ENCODE measurements around the gene CLCN4.

Gene CLCN4

GRCh38 chrX:10156199-10157031 is at the start of gene CLCN4:
Gene CLCN4, plus strand, starts transcription at chrX:10156975. Its CDS starts 28,058 bp downstream, at chrX:10185033.
- Histone ChIP-seq H3K4me2 (ENCODE audit: low read depth, low read length, poor library complexity, severe bottlenecking) (no peak within 1 kb of the TSS), H4K20me1 (ENCODE audit: insufficient read depth, low read length, poor library complexity, severe bottlenecking) (no peaks in the 10 kb centered on the region), H3K9ac (ENCODE audit: low read depth, low read length, poor library complexity, severe bottlenecking) (no peak within 1 kb of the TSS), H3K9me2 (replicated peaks; ENCODE audit: low read depth, low read length) (no peaks in the 10 kb centered on the region), H3K79me2 (ENCODE audit: insufficient read depth, low read length) (no peaks in the 10 kb centered on the region), H3K27me3 (ENCODE audit: insufficient read depth, low read length, poor library complexity, severe bottlenecking) (no peaks in the 10 kb centered on the region), H3K4me3 (ENCODE audit: low read length, poor library complexity, severe bottlenecking) (no peak within 1 kb of the TSS), H3K4me1 (ENCODE audit: insufficient read depth, low read length, poor library complexity, severe bottlenecking) (no peaks in the 10 kb centered on the region), H3K36me3 (ENCODE audit: insufficient read depth, low read length) (no peaks in the 10 kb centered on the region), H3K9me3 (ENCODE audit: insufficient read depth, low read depth, low read length) (no peaks in the 10 kb centered on the region), H2AFZ (ENCODE audit: low read length) (no peak within 1 kb of the TSS), H3F3A (ENCODE audit: low read depth) (no peaks in the 10 kb centered on the region)
- no peak for TF ChIP-seq CTCF (conservative IDR thresholded peaks at IDR 0.05; ENCODE audit: low read length)
- no peak for TF ChIP-seq EZH2phosphoT487 (IDR thresholded peaks at IDR 0.05; ENCODE audit: borderline replicate concordance)

- no peaks in the 10 kb centered on the region for H3F3A ChIP-seq (ENCODE audit: low read depth)
- TF ChIP-seq EZH2phosphoT487 (IDR thresholded peaks at IDR 0.05; ENCODE audit: borderline replicate concordance) (no peak), CTCF (conservative IDR thresholded peaks at IDR 0.05; ENCODE audit: low read length) (no peak)
- H3K4me1 ChIP-seq (ENCODE audit: insufficient read depth, low read length, poor library complexity, severe bottlenecking) = no peaks in the 10 kb centered on the region
- H3K79me2 ChIP-seq (ENCODE audit: insufficient read depth, low read length) = no peaks in the 10 kb centered on the region
- no peaks in the 10 kb centered on the region for H4K20me1 ChIP-seq (ENCODE audit: insufficient read depth, low read length, poor library complexity, severe bottlenecking)
- no peak overlapping the region for H3K4me3 ChIP-seq (ENCODE audit: low read length, poor library complexity, severe bottlenecking)
- no peaks in the 10 kb centered on the region for H3K9me2 ChIP-seq (replicated peaks; ENCODE audit: low read depth, low read length)
- no peaks in the 10 kb centered on the region for H3K27me3 ChIP-seq (ENCODE audit: insufficient read depth, low read length, poor library complexity, severe bottlenecking)
- no peaks in the 10 kb centered on the region for H3K9me3 ChIP-seq (ENCODE audit: insufficient read depth, low read depth, low read length)
- H3K4me2 ChIP-seq (ENCODE audit: low read depth, low read length, poor library complexity, severe bottlenecking) = no peak overlapping the region
- no peak overlapping the region for H2AFZ ChIP-seq (ENCODE audit: low read length)
- H3K9ac ChIP-seq (ENCODE audit: low read depth, low read length, poor library complexity, severe bottlenecking) = no peak overlapping the region
- no peaks in the 10 kb centered on the region for H3K36me3 ChIP-seq (ENCODE audit: insufficient read depth, low read length)
Measured at GRCh38 chrX:10107483-10107882, 49.3 kb upstream of the CLCN4 start.

GRCh38 chrX:10108288-10108687 is 48.5 kb upstream of the CLCN4 start:
- TF ChIP-seq EZH2phosphoT487 (IDR thresholded peaks at IDR 0.05; ENCODE audit: borderline replicate concordance) (no peak), CTCF (conservative IDR thresholded peaks at IDR 0.05; ENCODE audit: low read length) (no peak)
- Histone ChIP-seq H3K27me3 (ENCODE audit: insufficient read depth, low read length, poor library complexity, severe bottlenecking) (no peaks in the 10 kb centered on the region), H3K4me1 (ENCODE audit: insufficient read depth, low read length, poor library complexity, severe bottlenecking) (no peaks in the 10 kb centered on the region), H2AFZ (ENCODE audit: low read length) (no peak overlapping the region), H3K9me2 (replicated peaks; ENCODE audit: low read depth, low read length) (no peaks in the 10 kb centered on the region), H3K9ac (ENCODE audit: low read depth, low read length, poor library complexity, severe bottlenecking) (no peak overlapping the region), H3K4me2 (ENCODE audit: low read depth, low read length, poor library complexity, severe bottlenecking) (no peak overlapping the region), H3K4me3 (ENCODE audit: low read length, poor library complexity, severe bottlenecking) (no peak overlapping the region), H3K9me3 (ENCODE audit: insufficient read depth, low read depth, low read length) (no peaks in the 10 kb centered on the region), H3K36me3 (ENCODE audit: insufficient read depth, low read length) (no peaks in the 10 kb centered on the region), H3F3A (ENCODE audit: low read depth) (no peaks in the 10 kb centered on the region), H3K79me2 (ENCODE audit: insufficient read depth, low read length) (no peaks in the 10 kb centered on the region), H4K20me1 (ENCODE audit: insufficient read depth, low read length, poor library complexity, severe bottlenecking) (no peaks in the 10 kb centered on the region)
